OCI-LY1 (cell line): ENCODE results near the gene RMND5B.

ENCODE experiments used
- H2AFZ ChIP-seq: fragments of 200-600 bp; sonication (generic), shearing (Covaris generic); 2 replicates; pipeline ENCODE4 v1.6.0; 2014; ENCODE audit warnings: antibody characterized with exemption, mild to moderate bottlenecking, low read length
- H3F3A ChIP-seq: fragments of 200-600 bp; sonication (generic), shearing (Covaris generic); 2 replicates; pipeline ENCODE4 v1.6.0; 2014; ENCODE audit warnings: mild to moderate bottlenecking, antibody characterized with exemption, low read length, moderate library complexity; ENCODE audit not compliant: insufficient read depth
- H3K27ac ChIP-seq: fragments of 200-600 bp; sonication (generic); 2 replicates; pipeline ENCODE4 v1.5.1; 2014; ENCODE audit warnings: low read length, mixed run types, mild to moderate bottlenecking, low read depth; ENCODE audit not compliant: poor library complexity, severe bottlenecking
- H3K27me3 ChIP-seq: fragments of 200-600 bp; sonication (generic); 2 replicates; pipeline ENCODE4 v1.6.0; 2014; ENCODE audit warnings: antibody characterized with exemption, mild to moderate bottlenecking, low read length, moderate library complexity; ENCODE audit not compliant: insufficient read depth
- H3K36me3 ChIP-seq: fragments of 200-600 bp; sonication (generic); 2 replicates; pipeline ENCODE4 v1.6.1; 2014; ENCODE audit warnings: mild to moderate bottlenecking, antibody characterized with exemption, low read length, moderate library complexity, mixed read lengths; ENCODE audit not compliant: insufficient read depth
- H3K4me1 ChIP-seq: fragments of 200-600 bp; sonication (generic); 2 replicates; pipeline ENCODE4 v1.5.1; 2014; ENCODE audit warnings: mild to moderate bottlenecking, low read length, moderate library complexity; ENCODE audit not compliant: insufficient read depth, severe bottlenecking
- H3K4me2 ChIP-seq: fragments of 200-600 bp; sonication (generic), shearing (Covaris generic); 2 replicates; pipeline ENCODE4 v1.6.1; 2014; ENCODE audit warnings: low read length
- H3K4me3 ChIP-seq: fragments of 200-600 bp; sonication (generic); 2 replicates; pipeline ENCODE4 v1.5.1; 2014; ENCODE audit warnings: low read length, low read depth, mild to moderate bottlenecking, mixed read lengths; ENCODE audit not compliant: poor library complexity, severe bottlenecking
- H3K79me2 ChIP-seq: fragments of 200-600 bp; shearing (Covaris generic); 2 replicates; pipeline ENCODE4 v1.6.1; 2016; ENCODE audit warnings: mixed run types, low read length, mixed read lengths; ENCODE audit not compliant: insufficient read depth
- H3K9ac ChIP-seq: fragments of 200-600 bp; sonication (generic), shearing (Covaris generic); 2 replicates; pipeline ENCODE4 v1.6.1; 2014; ENCODE audit warnings: mild to moderate bottlenecking, low read length, mixed read lengths
- H3K9me2 ChIP-seq: fragments of 200-600 bp; sonication (generic), shearing (Covaris generic); 2 replicates; pipeline ENCODE4 v1.6.1; 2014; ENCODE audit warnings: low read depth, mild to moderate bottlenecking, low read length, mixed read lengths
- H3K9me3 ChIP-seq: fragments of 200-600 bp; shearing (Covaris generic); 2 replicates; pipeline ENCODE4 v1.6.1; 2014; ENCODE audit warnings: low read length, mixed read lengths
- H4K20me1 ChIP-seq: fragments of 200-600 bp; sonication (generic), shearing (Covaris generic); 2 replicates; pipeline ENCODE4 v1.6.0; 2016; ENCODE audit warnings: mild to moderate bottlenecking, low read length; ENCODE audit not compliant: insufficient read depth
- EZH2 ChIP-seq: fragments of 200-600 bp; sonication (generic), shearing (Covaris generic); IDR thresholded peaks from 2 replicates; pipeline ENCODE4 v1.8.0; 2017; ENCODE audit warnings: borderline replicate concordance, mixed run types, mild to moderate bottlenecking, antibody characterized with exemption, low read length, moderate library complexity, mixed read lengths
- TF ChIP-seq, protein P1 (sequence below): fragments of 200-600 bp; sonication (generic), shearing (Covaris generic); IDR thresholded peaks from 2 replicates; pipeline ENCODE4 v1.5.1; 2017; ENCODE audit warnings: mild to moderate bottlenecking, antibody characterized with exemption, low read length, moderate library complexity, mixed read lengths

The RMND5B gene

GRCh38 chr5:178176791-178177190, 46.0 kb downstream of the RMND5B start:
- Histone ChIP-seq H3K4me2 (no peak overlapping the region), H4K20me1 (no peaks in the 10 kb centered on the region), H3K9me2 (no peaks in the 10 kb centered on the region), H3F3A (no peaks in the 10 kb centered on the region), H3K4me3 (no peak overlapping the region), H3K27ac (no peak overlapping the region), H3K79me2 (no peaks in the 10 kb centered on the region), H2AFZ (no peak overlapping the region), H3K36me3 (no peaks in the 10 kb centered on the region; the same call in 1 of the 2 replicates), H3K9me3 (peaks cover 5% of the 10 kb centered on the region; the same call in 1 of the 2 replicates), H3K9ac (no peak overlapping the region), H3K27me3 (peaks cover 6% of the 10 kb centered on the region; the same call in 1 of the 2 replicates), H3K4me1 (no peaks in the 10 kb centered on the region)
- TF ChIP-seq EZH2 = no peak
- TF ChIP-seq, protein P1, sequence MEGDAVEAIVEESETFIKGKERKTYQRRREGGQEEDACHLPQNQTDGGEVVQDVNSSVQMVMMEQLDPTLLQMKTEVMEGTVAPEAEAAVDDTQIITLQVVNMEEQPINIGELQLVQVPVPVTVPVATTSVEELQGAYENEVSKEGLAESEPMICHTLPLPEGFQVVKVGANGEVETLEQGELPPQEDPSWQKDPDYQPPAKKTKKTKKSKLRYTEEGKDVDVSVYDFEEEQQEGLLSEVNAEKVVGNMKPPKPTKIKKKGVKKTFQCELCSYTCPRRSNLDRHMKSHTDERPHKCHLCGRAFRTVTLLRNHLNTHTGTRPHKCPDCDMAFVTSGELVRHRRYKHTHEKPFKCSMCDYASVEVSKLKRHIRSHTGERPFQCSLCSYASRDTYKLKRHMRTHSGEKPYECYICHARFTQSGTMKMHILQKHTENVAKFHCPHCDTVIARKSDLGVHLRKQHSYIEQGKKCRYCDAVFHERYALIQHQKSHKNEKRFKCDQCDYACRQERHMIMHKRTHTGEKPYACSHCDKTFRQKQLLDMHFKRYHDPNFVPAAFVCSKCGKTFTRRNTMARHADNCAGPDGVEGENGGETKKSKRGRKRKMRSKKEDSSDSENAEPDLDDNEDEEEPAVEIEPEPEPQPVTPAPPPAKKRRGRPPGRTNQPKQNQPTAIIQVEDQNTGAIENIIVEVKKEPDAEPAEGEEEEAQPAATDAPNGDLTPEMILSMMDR = no peak

GRCh38 chr5:178177569-178177968, 46.8 kb downstream of the RMND5B start:
- H3K9ac ChIP-seq = no peak overlapping the region
- TF ChIP-seq EZH2 = no peak
- TF ChIP-seq, protein P1 = no peak; the same call in 1 of the 2 replicates
- H3F3A ChIP-seq = no peaks in the 10 kb centered on the region
- H3K4me1 ChIP-seq = no peaks in the 10 kb centered on the region
- H3K9me2 ChIP-seq = no peaks in the 10 kb centered on the region
- peaks cover 6% of the 10 kb centered on the region; the same call in 1 of the 2 replicates for H3K27me3 ChIP-seq
- H3K4me3 ChIP-seq = no peak overlapping the region
- no peak overlapping the region for H3K27ac ChIP-seq
- H2AFZ ChIP-seq = no peak overlapping the region
- H3K79me2 ChIP-seq = no peaks in the 10 kb centered on the region
- no peaks in the 10 kb centered on the region; the same call in 1 of the 2 replicates for H3K36me3 ChIP-seq
- H4K20me1 ChIP-seq = no peaks in the 10 kb centered on the region
- H3K4me2 ChIP-seq = no peak overlapping the region
- peaks cover 5% of the 10 kb centered on the region; the same call in 1 of the 2 replicates for H3K9me3 ChIP-seq

- Histone ChIP-seq H3K9me3 (peaks cover 5% of the 10 kb centered on the region; the same call in 1 of the 2 replicates), H4K20me1 (no peaks in the 10 kb centered on the region), H3K4me2 (no peak overlapping the region), H3K9me2 (no peaks in the 10 kb centered on the region), H3K4me1 (no peaks in the 10 kb centered on the region), H3K79me2 (no peaks in the 10 kb centered on the region), H3K4me3 (no peak overlapping the region), H3K27me3 (peaks cover 6% of the 10 kb centered on the region; the same call in 1 of the 2 replicates), H3F3A (no peaks in the 10 kb centered on the region), H3K27ac (no peak overlapping the region), H3K36me3 (no peaks in the 10 kb centered on the region; the same call in 1 of the 2 replicates), H3K9ac (no peak overlapping the region), H2AFZ (no peak overlapping the region)
- TF ChIP-seq, protein P1 = no peak
- no peak for TF ChIP-seq EZH2
Measured at GRCh38 chr5:178180141-178180863, 49.5 kb downstream of the RMND5B start.
